ENCODE measurements around the gene SMPD4.

GRCh38 chr2:130190237-130190636 is 8.8 kb upstream of the SMPD4 start:
- no peak for TF ChIP-seq EZH2phosphoT487 (IDR thresholded peaks at IDR 0.05; ENCODE audit: low read depth)
- no peak for TF ChIP-seq CTCF (IDR thresholded peaks at IDR 0.05; ENCODE audit: low read depth, low read length)
